ENCODE data around the gene EZR. TPM values are rescaled to one million over a fixed set of nuclear protein-coding genes. Genes with fewer than 3 reads are reported as not detected.

EZR gene
- total and polyA plus RNA-seq, 9 of the 15 experiments (the other 6 are each of a cell fraction or from before 2014, with no cell fraction given): 36.5 to 162 (median 104) TPM

- BruUV-seq (replicated peaks): no TSS peak
- Histone ChIP-seq H3K9me1 (ENCODE audit: control insufficient read depth, insufficient read depth, low read length) (no peaks in the 10 kb centered on the region), H3K79me2 (ENCODE audit: control insufficient read depth, insufficient read depth, low read length) (no peaks in the 10 kb centered on the region), H3K27ac (ENCODE audit: extremely low read depth, low read depth, low read length) (no peak overlapping the region), H2AFZ (ENCODE audit: low read depth, low read length) (no peak overlapping the region), H3K9ac (ENCODE audit: insufficient read depth in 1 of 2, low read depth in 2 of 2, low read length in 2 of 2) (no peak overlapping the region), H3K4me2 (ENCODE audit: insufficient read depth, low read length) (no peak overlapping the region), H3K4me1 (replicated peaks in 1 of 2; ENCODE audit: control insufficient read depth in 2 of 2, insufficient read depth in 2 of 2, low read length in 2 of 2) (no peaks in the 10 kb centered on the region), H3K4me3 (no peak overlapping the region), H4K20me1 (replicated peaks; ENCODE audit: control insufficient read depth, insufficient read depth, low read length) (peaks cover 3% of the 10 kb centered on the region), H3K9me3 (replicated peaks; ENCODE audit: control insufficient read depth, insufficient read depth, low read depth, low read length) (no peaks in the 10 kb centered on the region), H3K27me3 (ENCODE audit: control insufficient read depth in 2 of 2, insufficient read depth in 2 of 2, low read length in 2 of 2) (no peaks in the 10 kb centered on the region), H3K36me3 (ENCODE audit: control insufficient read depth, insufficient read depth, low read length) (peaks cover 94% of the 10 kb centered on the region)
- ChIA-PET CTCF (ENCODE audit: low intra/inter-chr PET ratio) (no interaction called here), POLR2A (interaction anchor here (0.6 to 0.7 kb wide), 2 partner anchors 13 to 292 kb away, joined by 3 read pairs; no protein-coding TSS in a partner anchor)
- TF ChIP-seq POLR2A (conservative IDR thresholded peaks at IDR 0.05) (0 out of 2 replicates have a peak, but pooled peaks have one; percentile 4), BRCA1 (IDR thresholded peaks at IDR 0.05) (no peak), BRCA1 (CRISPR knock-in tag; IDR thresholded peaks at IDR 0.05) (no peak)
- WGBS (ENCODE audit: insufficient coverage, low coverage, missing lambda C conversion rate): 62% methylated on average over 2 of the region's 2 CpGs
- DNase-seq (ENCODE audit: extremely low read depth in 1 of 4, low spot score in 3 of 4) (no peak), FAIRE-seq (no peak), ATAC-seq (no peak)
- intact Hi-C loops (cut with micrococcal nuclease) (no loop called here), in situ Hi-C loops (cut with MboI) (no loop called here)
These were observed 42.4 kb downstream of the EZR start for GRCh38 chr6:158776737-158777136.

DNA sequence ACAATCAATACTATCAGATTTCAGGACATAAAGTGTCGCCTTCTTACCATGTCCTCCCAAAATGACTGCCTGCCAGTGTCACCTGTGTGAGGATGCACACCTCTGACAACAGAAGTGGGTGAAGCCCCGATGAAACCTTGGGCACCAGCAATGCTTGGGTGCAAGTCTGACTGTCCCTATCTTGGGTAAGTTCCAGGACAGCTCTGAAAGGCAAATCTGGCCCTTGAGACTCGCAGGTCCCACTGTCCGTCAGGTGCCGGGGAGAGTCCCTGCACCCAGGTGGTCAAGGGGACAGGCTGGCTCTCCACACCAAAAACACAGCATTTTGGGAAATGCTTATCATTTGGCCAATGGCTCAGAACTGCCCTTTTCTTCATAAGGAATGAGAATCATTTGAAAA, 43.3 kb downstream of the EZR start:
- ChIA-PET POLR2A (interaction anchor here (0.6 to 1.3 kb wide), 2 partner anchors 10 to 18 kb away, joined by 3 read pairs; no protein-coding TSS in a partner anchor), CTCF (ENCODE audit: low intra/inter-chr PET ratio) (no interaction called here)
- Histone ChIP-seq H3K4me1 (replicated peaks in 1 of 2; ENCODE audit: control insufficient read depth in 2 of 2, insufficient read depth in 2 of 2, low read length in 2 of 2) (no peaks in the 10 kb centered on the region), H3K27ac (ENCODE audit: extremely low read depth, low read depth, low read length) (no peak overlapping the region), H3K4me3 (no peak overlapping the region), H3K9me3 (replicated peaks; ENCODE audit: control insufficient read depth, insufficient read depth, low read depth, low read length) (no peaks in the 10 kb centered on the region), H3K9ac (ENCODE audit: insufficient read depth in 1 of 2, low read depth in 2 of 2, low read length in 2 of 2) (no peak overlapping the region), H3K27me3 (ENCODE audit: control insufficient read depth in 2 of 2, insufficient read depth in 2 of 2, low read length in 2 of 2) (no peaks in the 10 kb centered on the region), H4K20me1 (replicated peaks; ENCODE audit: control insufficient read depth, insufficient read depth, low read length) (peaks cover 3% of the 10 kb centered on the region), H2AFZ (ENCODE audit: low read depth, low read length) (no peak overlapping the region), H3K79me2 (ENCODE audit: control insufficient read depth, insufficient read depth, low read length) (no peaks in the 10 kb centered on the region), H3K4me2 (ENCODE audit: insufficient read depth, low read length) (no peak overlapping the region), H3K9me1 (ENCODE audit: control insufficient read depth, insufficient read depth, low read length) (no peaks in the 10 kb centered on the region), H3K36me3 (ENCODE audit: control insufficient read depth, insufficient read depth, low read length) (peaks cover 94% of the 10 kb centered on the region)
- in situ Hi-C loops (cut with MboI): no loop called here
- ATAC-seq (no peak), DNase-seq (ENCODE audit: extremely low read depth in 1 of 4, low spot score in 3 of 4) (no peak), FAIRE-seq (no peak)
- WGBS (ENCODE audit: insufficient coverage, low coverage, missing lambda C conversion rate): 96% methylated on average over 5 of the region's 5 CpGs
- intact Hi-C loops (cut with micrococcal nuclease): no loop called here
- BruUV-seq (replicated peaks): no TSS peak
- TF ChIP-seq HES1 (IDR thresholded peaks at IDR 0.05; ENCODE audit: low read depth): no peak
- TF ChIP-seq TEAD2 (tag; IDR thresholded peaks at IDR 0.05): no peak
- TF ChIP-seq, protein P1, sequence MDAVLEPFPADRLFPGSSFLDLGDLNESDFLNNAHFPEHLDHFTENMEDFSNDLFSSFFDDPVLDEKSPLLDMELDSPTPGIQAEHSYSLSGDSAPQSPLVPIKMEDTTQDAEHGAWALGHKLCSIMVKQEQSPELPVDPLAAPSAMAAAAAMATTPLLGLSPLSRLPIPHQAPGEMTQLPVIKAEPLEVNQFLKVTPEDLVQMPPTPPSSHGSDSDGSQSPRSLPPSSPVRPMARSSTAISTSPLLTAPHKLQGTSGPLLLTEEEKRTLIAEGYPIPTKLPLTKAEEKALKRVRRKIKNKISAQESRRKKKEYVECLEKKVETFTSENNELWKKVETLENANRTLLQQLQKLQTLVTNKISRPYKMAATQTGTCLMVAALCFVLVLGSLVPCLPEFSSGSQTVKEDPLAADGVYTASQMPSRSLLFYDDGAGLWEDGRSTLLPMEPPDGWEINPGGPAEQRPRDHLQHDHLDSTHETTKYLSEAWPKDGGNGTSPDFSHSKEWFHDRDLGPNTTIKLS (IDR thresholded peaks at IDR 0.05; ENCODE audit: borderline replicate concordance, low read depth): no peak
- no peak for TF ChIP-seq ZNF707 (CRISPR knock-in tag; conservative IDR thresholded peaks at IDR 0.05)
- TF ChIP-seq DACH1 (IDR thresholded peaks at IDR 0.05; ENCODE audit: partially characterized antibody): no peak
- no peak for TF ChIP-seq ZNF639 (CRISPR knock-in tag; conservative IDR thresholded peaks at IDR 0.05 in 1 of 2, IDR thresholded peaks at IDR 0.05 in 1 of 2)
- TF ChIP-seq SAFB (IDR thresholded peaks at IDR 0.05; ENCODE audit: borderline replicate concordance, low read depth, low read length): no peak
